Pancreas (tissue), 10 donors: ENCODE data around the gene ARTN. TPM values are rescaled to one million over a fixed set of nuclear protein-coding genes. Genes with fewer than 3 reads are reported as not detected.

ENCODE experiments used
- ATAC-seq, 4 donors: fragments of 200-7000 bp; cut with Tn5 transposase; one replicate each; pipeline versions ENCODE4 v1.8.0 to v1.9.1; 2020; ENCODE audit warnings: mild to moderate bottlenecking in 4 of 4, moderate library complexity in 4 of 4
- DNase-seq, 6 donors: peaks; one replicate each; pipeline ENCODE4 v3.0.0-alpha.2; 2020
- FAIRE-seq: peaks from 2 replicates; lab custom pipeline; 2012; peaks lifted over from hg19 to GRCh38; lab: Jason Lieb, UNC
- H3K27ac ChIP-seq, 4 donors: fragments of 200-600 bp; sonication (generic); 1 replicate in 3 of 4; 2 replicates in 1 of 4; pipeline versions ENCODE4 v1.5.0 to v1.8.0; 2020
- H3K27me3 ChIP-seq, 4 donors: fragments of 200-600 bp; one replicate each; pipeline ENCODE4 v1.8.0; 2021
- H3K36me3 ChIP-seq, 3 donors: fragments of 200-600 bp; sonication (generic) in 1 of 3; one replicate each; pipeline versions ENCODE4 v1.5.0 to v1.8.0; 2020 to 2021
- H3K4me1 ChIP-seq, 3 donors: fragments of 200-600 bp; one replicate each; pipeline ENCODE4 v1.8.0; 2021
- H3K4me3 ChIP-seq, 4 donors: fragments of 200-600 bp; sonication (generic) in 2 of 4; one replicate each; pipeline versions ENCODE4 v1.5.0 to v1.8.0; 2020 to 2021
- H3K9me3 ChIP-seq, 4 donors: fragments of 200-600 bp; one replicate each; pipeline ENCODE4 v1.8.0; 2021
- CTCF ChIP-seq, 4 donors: fragments of 200-600 bp; sonication (generic) in 3 of 4; IDR thresholded peaks; one replicate each; pipeline versions ENCODE4 v1.5.0 to v1.8.0; 2021; ENCODE audit warnings: antibody characterized with exemption in 4 of 4
- WGBS, 2 donors: extraction: QIAGEN DNeasy Blood & Tissue Kit; methylation state at CpG; one replicate each; pipeline ENCODE4 v1.1.7; 2013; 5-methylcytosine and 5-hydroxymethylcytosine counted together
- intact Hi-C, 3 donors: fragments of 100-400 bp; cut with DNase I; formaldehyde crosslinking; loops; one replicate each; pipeline versions ENCODE4 v1.11.1 to v1.14.2; 2022
- polyA plus RNA-seq, 2 donors: library from polyadenylated mRNA; stranded (reverse); fragments of 200-250 nt; gene quantifications; one replicate each; pipeline ENCODE4 v1.2.3, GENCODE V29; 2013
- total RNA-seq, 6 donors: library from RNA; stranded (reverse); fragmentation: NEBNext Ultra II Directional in 4 of 6; extraction: Animal tissue kit (Norgen Biotek cat#: 25700) in 4 of 6; gene quantifications; one replicate each; pipeline versions ENCODE4 v1.2.1 to v1.2.4, GENCODE V29; 2021 to 2023
- donor health status: healthy with polysubstance abuse.
- donor health status: DM: no; HTN: no; CAD: no; lungs with moderate emphysema.
- donor health status: DM: no; HTN: no; CAD: no.
- donor health status: control.
- donor health status: control.
- donor health status: Bipolar disorder and iron deficiency.
- donor health status: DM: yes; HTN: yes; CAD: no.
- donor health status: DM: no; HTN: no; CAD: no.
- donor health status: DM: no; HTN: no; CAD: no.
- donor health status: DM: yes; HTN: yes; CAD: no.

Gene ARTN
- total and polyA plus RNA-seq, 8 donors: 0.87 to 3.2 (median 1.2) TPM

GRCh38 chr1:43985984-43986595 lies 52.5 kb downstream of the ARTN start:
- no peak for TF ChIP-seq CTCF (IDR thresholded peaks at IDR 0.05)
- H3K9me3 ChIP-seq: no peaks in the 10 kb centered on the region
- no peaks in the 10 kb centered on the region for H3K36me3 ChIP-seq
- FAIRE-seq: no peak
- intact Hi-C loops: no loop called here
- WGBS, 2 donors: 56 to 68% methylated on average over 4 of the region's 4 CpGs
- no peak for ATAC-seq
- no peak overlapping the region for H3K27ac ChIP-seq
- no peak for DNase-seq
- no peak overlapping the region for H3K4me3 ChIP-seq
- H3K4me1 ChIP-seq: peaks cover 0 to 6% (median 4%) of the 10 kb centered on the region in 3 donors
- H3K27me3 ChIP-seq: no peaks in the 10 kb centered on the region

- no peak for FAIRE-seq
- TF ChIP-seq CTCF (IDR thresholded peaks at IDR 0.05): no peak
- H3K36me3 ChIP-seq: no peaks in the 10 kb centered on the region
- 78 to 79% methylated on average over 6 of the region's 6 CpGs for WGBS, 2 donors
- peaks cover 0 to 6% (median 5%) of the 10 kb centered on the region in 3 donors for H3K4me1 ChIP-seq
- H3K4me3 ChIP-seq: no peak overlapping the region
- intact Hi-C loops: no loop called here
- no peak overlapping the region for H3K27ac ChIP-seq
- ATAC-seq: no peak
- H3K9me3 ChIP-seq: no peaks in the 10 kb centered on the region
- H3K27me3 ChIP-seq: no peaks in the 10 kb centered on the region
- DNase-seq: no peak
These were observed 53.1 kb downstream of the ARTN start for GRCh38 chr1:43986712-43987111.

Other genes with a start within 250 kb of the ARTN start
- gene ST3GAL3, start 226.3 kb upstream of the ARTN start, total RNA-seq: 1 to 10 TPM; 5.6 to 9.5 (median 7.5) TPM
- gene ST3GAL3, start 226.3 kb upstream of the ARTN start, polyA plus RNA-seq: 10 to 100 TPM; 10.2 to 11.4 TPM
- gene IPO13, start 13.1 kb downstream of the ARTN start, total RNA-seq: 10 to 100 TPM in 2 of 6 donors, 1 to 10 TPM in 4; 6.7 to 15.6 (median 8.5) TPM
- 10 to 100 TPM; 22.2 to 24.3 TPM for gene IPO13, start 13.1 kb downstream of the ARTN start, polyA plus RNA-seq
- gene DPH2, start 36.2 kb downstream of the ARTN start, total RNA-seq: 10 to 100 TPM; 10.8 to 19.4 (median 12.8) TPM
- gene DPH2, start 36.2 kb downstream of the ARTN start, polyA plus RNA-seq: 10 to 100 TPM; 20.0 to 22.0 TPM
- 100 to 1,000 TPM in 1 of 6 donors, 10 to 100 TPM in 5; 59.8 to 108 (median 82.2) TPM for gene ATP6V0B, start 41.2 kb downstream of the ARTN start, total RNA-seq
- 100 to 1,000 TPM; 135 to 208 TPM for gene ATP6V0B, start 41.2 kb downstream of the ARTN start, polyA plus RNA-seq
- 10 to 100 TPM; 16.7 to 29.9 (median 25.9) TPM for gene B4GALT2, start 45.4 kb downstream of the ARTN start, total RNA-seq
- 10 to 100 TPM; 28.2 to 36.7 TPM for gene B4GALT2, start 45.4 kb downstream of the ARTN start, polyA plus RNA-seq
- gene CCDC24, start 57.8 kb downstream of the ARTN start, total RNA-seq: 10 to 100 TPM in 1 of 6 donors, 1 to 10 TPM in 5; 3.9 to 13.2 (median 5.3) TPM
- 10 to 100 TPM; 39.2 to 45.9 TPM for gene CCDC24, start 57.8 kb downstream of the ARTN start, polyA plus RNA-seq
- gene SLC6A9, start 97.7 kb downstream of the ARTN start, total RNA-seq: 10 to 100 TPM in 1 of 6 donors, 1 to 10 TPM in 5; 1.9 to 23.4 (median 4.2) TPM
- 1 to 10 TPM; 3.9 to 5.0 TPM for gene SLC6A9, start 97.7 kb downstream of the ARTN start, polyA plus RNA-seq
- under 1 TPM in 1 of 6 donors, not detected in 5; 0.12 TPM for gene KLF17, start 185.0 kb downstream of the ARTN start, total RNA-seq
- gene KLF17, start 185.0 kb downstream of the ARTN start, polyA plus RNA-seq: not detected
- gene KLF18, start 207.8 kb downstream of the ARTN start, total RNA-seq: not detected
- gene KLF18, start 207.8 kb downstream of the ARTN start, polyA plus RNA-seq: not detected